Measurements from ENCODE around the gene THRB. TPM values are rescaled to one million over a fixed set of nuclear protein-coding genes. Genes with fewer than 3 reads are reported as not detected.
A peak's percentile ranks its signal among the peaks of the same experiment; 100 is the strongest.

The THRB gene
- total RNA-seq, 1 experiment from 2014 or later, result 9.7 TPM

DNA sequence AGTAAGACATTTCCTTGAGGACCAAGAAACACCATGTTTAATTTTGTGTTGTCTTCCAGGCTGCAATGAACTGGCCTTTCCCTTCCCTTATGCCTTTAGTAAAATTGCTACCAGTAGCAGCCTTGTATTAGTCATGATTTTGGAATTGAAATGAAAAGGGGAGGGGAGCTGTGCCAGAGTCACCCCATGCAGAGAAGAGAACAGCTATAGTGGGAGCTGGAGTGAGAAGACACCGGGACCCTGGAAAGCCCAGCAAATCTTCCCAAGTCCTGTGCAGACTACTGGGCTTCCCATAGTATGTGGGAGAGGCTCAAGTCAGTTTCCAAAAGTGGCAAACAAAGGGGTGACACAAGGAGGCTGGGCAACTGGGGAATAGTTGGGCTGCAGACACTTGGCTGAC lies 371.1 kb downstream of the THRB start:
- H3K4me3 ChIP-seq, result no peak overlapping the region
- H3K4me1 ChIP-seq (replicated peaks; ENCODE audit: insufficient read depth), result peaks cover 19% of the 10 kb centered on the region
- no peaks in the 10 kb centered on the region for H3K36me3 ChIP-seq (ENCODE audit: low read depth)
- H3K27me3 ChIP-seq (ENCODE audit: insufficient read depth, low read depth), result no peaks in the 10 kb centered on the region
- no peaks in the 10 kb centered on the region for H4K20me1 ChIP-seq (ENCODE audit: insufficient read depth)
- H2AFZ ChIP-seq, result no peak overlapping the region
- intact Hi-C loops (cut with micrococcal nuclease; ENCODE audit: unreplicated experiment), result no loop called here
- peaks cover 13% of the 10 kb centered on the region for H3F3A ChIP-seq (ENCODE audit: insufficient read depth, low read depth)
- H3K79me2 ChIP-seq (ENCODE audit: low read depth), result no peaks in the 10 kb centered on the region
- no peaks in the 10 kb centered on the region for H3K9me3 ChIP-seq (ENCODE audit: insufficient read depth, low read depth)
- ChIA-PET CTCF (no interaction called here), POLR2A (ENCODE audit: unreplicated experiment) (no interaction called here)
- H3K27ac ChIP-seq, result no peak overlapping the region
- no peak overlapping the region for H3K4me2 ChIP-seq
- no peaks in the 10 kb centered on the region for H3K9me2 ChIP-seq (ENCODE audit: insufficient read depth)
- TF ChIP-seq, protein P1, sequence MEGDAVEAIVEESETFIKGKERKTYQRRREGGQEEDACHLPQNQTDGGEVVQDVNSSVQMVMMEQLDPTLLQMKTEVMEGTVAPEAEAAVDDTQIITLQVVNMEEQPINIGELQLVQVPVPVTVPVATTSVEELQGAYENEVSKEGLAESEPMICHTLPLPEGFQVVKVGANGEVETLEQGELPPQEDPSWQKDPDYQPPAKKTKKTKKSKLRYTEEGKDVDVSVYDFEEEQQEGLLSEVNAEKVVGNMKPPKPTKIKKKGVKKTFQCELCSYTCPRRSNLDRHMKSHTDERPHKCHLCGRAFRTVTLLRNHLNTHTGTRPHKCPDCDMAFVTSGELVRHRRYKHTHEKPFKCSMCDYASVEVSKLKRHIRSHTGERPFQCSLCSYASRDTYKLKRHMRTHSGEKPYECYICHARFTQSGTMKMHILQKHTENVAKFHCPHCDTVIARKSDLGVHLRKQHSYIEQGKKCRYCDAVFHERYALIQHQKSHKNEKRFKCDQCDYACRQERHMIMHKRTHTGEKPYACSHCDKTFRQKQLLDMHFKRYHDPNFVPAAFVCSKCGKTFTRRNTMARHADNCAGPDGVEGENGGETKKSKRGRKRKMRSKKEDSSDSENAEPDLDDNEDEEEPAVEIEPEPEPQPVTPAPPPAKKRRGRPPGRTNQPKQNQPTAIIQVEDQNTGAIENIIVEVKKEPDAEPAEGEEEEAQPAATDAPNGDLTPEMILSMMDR (conservative IDR thresholded peaks at IDR 0.05), result no peak
- TF ChIP-seq EZH2 (IDR thresholded peaks at IDR 0.05; ENCODE audit: low read depth), result no peak
- no TSS peak for BruUV-seq (replicated peaks)
- DNase-seq, result no peak

DNA sequence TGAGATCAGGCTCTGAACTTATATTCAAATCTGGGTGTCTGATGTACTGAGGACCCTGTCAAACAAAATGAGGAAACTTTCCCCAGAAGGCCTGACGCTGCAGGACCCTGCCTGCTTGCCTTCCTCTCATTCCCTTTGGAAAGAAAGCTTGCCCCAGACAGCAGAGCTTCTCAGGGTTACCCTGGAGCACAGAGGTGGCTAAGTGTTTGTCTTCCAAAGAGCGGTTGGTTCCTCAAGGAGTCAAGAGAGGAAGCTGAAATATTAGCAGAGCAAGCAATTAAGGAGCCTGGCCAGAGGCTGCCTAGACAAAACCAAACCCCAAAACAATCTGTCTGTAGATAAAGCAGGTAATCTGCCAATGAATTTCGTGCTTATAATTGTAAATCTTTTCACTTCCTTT lies 374.2 kb downstream of the THRB start:
- POLR2A ChIA-PET (ENCODE audit: unreplicated experiment), result no interaction called here
- no peak for DNase-seq
- no peak overlapping the region for H3K4me2 ChIP-seq
- TF ChIP-seq, protein P1 (conservative IDR thresholded peaks at IDR 0.05), result no peak
- TF ChIP-seq EZH2 (IDR thresholded peaks at IDR 0.05; ENCODE audit: low read depth), result no peak
- no peaks in the 10 kb centered on the region for H4K20me1 ChIP-seq (ENCODE audit: insufficient read depth)
- H3K9me2 ChIP-seq (ENCODE audit: insufficient read depth), result no peaks in the 10 kb centered on the region
- BruUV-seq (replicated peaks), result no TSS peak
- H3K36me3 ChIP-seq (ENCODE audit: low read depth), result no peaks in the 10 kb centered on the region
- peaks cover 13% of the 10 kb centered on the region for H3K4me1 ChIP-seq (replicated peaks; ENCODE audit: insufficient read depth)
- no peak overlapping the region for H2AFZ ChIP-seq
- H3K4me3 ChIP-seq, result no peak overlapping the region
- CTCF ChIA-PET, result no interaction called here
- no peaks in the 10 kb centered on the region for H3K27me3 ChIP-seq (ENCODE audit: insufficient read depth, low read depth)
- no peak overlapping the region for H3K27ac ChIP-seq
- H3F3A ChIP-seq (ENCODE audit: insufficient read depth, low read depth), result peaks cover 4% of the 10 kb centered on the region; the same call in 1 of the 2 replicates
- no peaks in the 10 kb centered on the region for H3K9me3 ChIP-seq (ENCODE audit: insufficient read depth, low read depth)
- intact Hi-C loops (cut with micrococcal nuclease; ENCODE audit: unreplicated experiment), result no loop called here
- H3K79me2 ChIP-seq (ENCODE audit: low read depth), result no peaks in the 10 kb centered on the region

DNA sequence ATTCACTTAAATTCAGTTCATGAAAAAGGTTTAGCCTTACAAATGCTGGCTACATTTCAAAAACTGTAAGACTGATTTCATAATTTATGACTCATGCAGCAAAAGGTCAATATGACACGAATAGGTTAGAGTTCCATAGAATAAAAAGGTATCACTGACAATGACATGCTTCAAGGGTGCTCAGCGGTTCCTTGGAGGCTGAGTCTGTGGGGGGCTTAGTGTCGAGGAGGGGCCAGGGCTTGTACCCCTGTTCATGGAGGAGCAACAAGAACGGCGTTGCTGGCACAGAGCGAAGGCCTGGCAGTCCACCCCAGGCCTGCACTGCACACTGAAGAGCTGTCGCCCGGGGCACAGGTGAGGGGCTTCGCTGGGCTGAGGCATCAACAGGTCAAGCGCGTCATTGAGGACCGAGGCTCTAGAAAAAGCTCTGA lies 375.3 kb downstream of the THRB start:
- Histone ChIP-seq H3K27ac (no peak overlapping the region), H3K4me2 (peak overlapping the region; percentile 27), H3K9me3 (ENCODE audit: insufficient read depth, low read depth) (no peaks in the 10 kb centered on the region), H3K4me3 (no peak overlapping the region), H4K20me1 (ENCODE audit: insufficient read depth) (no peaks in the 10 kb centered on the region), H3K4me1 (replicated peaks; ENCODE audit: insufficient read depth) (peaks cover 13% of the 10 kb centered on the region), H3K9me2 (ENCODE audit: insufficient read depth) (no peaks in the 10 kb centered on the region), H2AFZ (no peak overlapping the region), H3F3A (ENCODE audit: insufficient read depth, low read depth) (peaks cover 4% of the 10 kb centered on the region; the same call in 1 of the 2 replicates), H3K36me3 (ENCODE audit: low read depth) (no peaks in the 10 kb centered on the region), H3K27me3 (ENCODE audit: insufficient read depth, low read depth) (no peaks in the 10 kb centered on the region), H3K79me2 (ENCODE audit: low read depth) (no peaks in the 10 kb centered on the region)
- ChIA-PET POLR2A (ENCODE audit: unreplicated experiment) (no interaction called here), CTCF (no interaction called here)
- no TSS peak for BruUV-seq (replicated peaks)
- DNase-seq, result peak in 1 of 2 experiments; percentile 73
- TF ChIP-seq EZH2 (IDR thresholded peaks at IDR 0.05; ENCODE audit: low read depth), result no peak
- TF ChIP-seq, protein P1 (conservative IDR thresholded peaks at IDR 0.05), result no peak
- intact Hi-C loops (cut with micrococcal nuclease; ENCODE audit: unreplicated experiment), result no loop called here
